Loucy (cell line): Measurements from ENCODE around the gene POLD1.

Experiments
- H2AFZ ChIP-seq: fragments of 200-600 bp; sonication (generic); 2 replicates; pipeline ENCODE4 v1.6.0; 2016; ENCODE audit warnings: antibody characterized with exemption, mild to moderate bottlenecking, low read length, moderate library complexity
- H3F3A ChIP-seq: fragments of 200-600 bp; 2 replicates; pipeline ENCODE4 v1.6.0; 2016; ENCODE audit warnings: antibody characterized with exemption, low read depth, mild to moderate bottlenecking
- H3K27me3 ChIP-seq: fragments of 200-600 bp; sonication (generic); 2 replicates; pipeline ENCODE4 v1.6.1; 2014; ENCODE audit warnings: low read length, mild to moderate bottlenecking; ENCODE audit not compliant: insufficient read depth, poor library complexity, severe bottlenecking
- H3K36me3 ChIP-seq: fragments of 200-600 bp; sonication (generic); 2 replicates; pipeline ENCODE4 v1.6.1; 2016; ENCODE audit warnings: low read length; ENCODE audit not compliant: insufficient read depth
- H3K4me1 ChIP-seq: fragments of 200-600 bp; sonication (generic); 2 replicates; pipeline ENCODE4 v1.5.1; 2014; ENCODE audit warnings: low read length, mild to moderate bottlenecking; ENCODE audit not compliant: insufficient read depth, poor library complexity, severe bottlenecking
- H3K4me2 ChIP-seq: fragments of 200-600 bp; sonication (generic); 2 replicates; pipeline ENCODE4 v1.6.0; 2014; ENCODE audit warnings: antibody characterized with exemption, low read length, low read depth, mild to moderate bottlenecking; ENCODE audit not compliant: poor library complexity, severe bottlenecking
- H3K4me3 ChIP-seq: fragments of 200-600 bp; sonication (generic); 2 replicates; pipeline ENCODE4 v1.5.1; 2014; ENCODE audit warnings: low read length, mild to moderate bottlenecking, mixed read lengths; ENCODE audit not compliant: poor library complexity, severe bottlenecking
- H3K79me2 ChIP-seq: fragments of 200-600 bp; sonication (generic); 2 replicates; pipeline ENCODE4 v1.6.1; 2014; ENCODE audit warnings: low read length; ENCODE audit not compliant: insufficient read depth
- H3K9ac ChIP-seq: fragments of 200-600 bp; sonication (generic); 2 replicates; pipeline ENCODE4 v1.6.0; 2014; ENCODE audit warnings: mild to moderate bottlenecking, low read depth, low read length, moderate library complexity; ENCODE audit not compliant: poor library complexity, severe bottlenecking
- H3K9me2 ChIP-seq: fragments of 200-600 bp; sonication (generic); replicated peaks from 2 replicates; pipeline ENCODE4 v1.6.1; 2016; ENCODE audit warnings: low read depth, low read length, mixed read lengths
- H3K9me3 ChIP-seq: fragments of 200-600 bp; sonication (generic); 2 replicates; pipeline ENCODE4 v1.6.1; 2014; ENCODE audit warnings: mild to moderate bottlenecking, antibody characterized with exemption, low read length, low read depth; ENCODE audit not compliant: insufficient read depth
- H4K20me1 ChIP-seq: fragments of 200-600 bp; sonication (generic); 2 replicates; pipeline ENCODE4 v1.6.0; 2014; ENCODE audit warnings: antibody characterized with exemption, low read length, mild to moderate bottlenecking; ENCODE audit not compliant: insufficient read depth, poor library complexity, severe bottlenecking
- EZH2phosphoT487 ChIP-seq: fragments of 200-600 bp; IDR thresholded peaks from 2 replicates; pipeline ENCODE4 v1.6.1; 2018; ENCODE audit warnings: antibody characterized with exemption, mild to moderate bottlenecking, moderate library complexity, borderline replicate concordance
- TF ChIP-seq, protein P1 (sequence below): fragments of 200-600 bp; sonication (generic); conservative IDR thresholded peaks from 2 replicates; pipeline ENCODE4 v1.5.1; 2014; ENCODE audit warnings: mild to moderate bottlenecking, antibody characterized with exemption, low read length

Gene POLD1

DNA sequence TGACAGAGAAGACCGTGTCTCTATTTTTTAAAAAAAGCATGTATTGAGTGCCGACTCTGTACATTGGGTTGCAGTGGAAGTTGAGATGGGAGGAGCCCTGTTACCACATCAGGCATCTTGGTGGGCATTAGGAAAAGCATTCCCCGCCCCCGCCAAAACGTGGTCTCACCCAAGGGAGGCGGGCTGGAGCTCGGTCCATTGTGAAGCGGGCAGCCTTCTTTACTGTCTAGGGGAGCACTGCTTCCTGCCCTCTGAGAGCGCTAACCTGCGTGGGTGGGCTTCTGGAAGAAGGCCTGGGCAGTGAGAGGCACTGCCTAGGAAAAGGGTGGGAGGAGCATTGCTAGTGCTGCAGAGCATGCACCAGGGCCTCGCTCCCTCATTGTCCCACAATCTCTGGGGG lies 4.0 kb upstream of the POLD1 start:
- Histone ChIP-seq H3K4me2 (no peak overlapping the region), H3K9me2 (no peaks in the 10 kb centered on the region), H3K9me3 (no peaks in the 10 kb centered on the region), H3F3A (peaks cover 8% of the 10 kb centered on the region; the same call in 1 of the 2 replicates), H2AFZ (no peak overlapping the region), H3K4me3 (no peak overlapping the region), H3K9ac (no peak overlapping the region), H3K79me2 (peaks cover 20% of the 10 kb centered on the region), H4K20me1 (peaks cover 25% of the 10 kb centered on the region), H3K4me1 (peaks cover 16% of the 10 kb centered on the region), H3K36me3 (peaks cover 28% of the 10 kb centered on the region; the same call in 1 of the 2 replicates), H3K27me3 (no peaks in the 10 kb centered on the region)
- no peak for TF ChIP-seq EZH2phosphoT487
- TF ChIP-seq, protein P1, sequence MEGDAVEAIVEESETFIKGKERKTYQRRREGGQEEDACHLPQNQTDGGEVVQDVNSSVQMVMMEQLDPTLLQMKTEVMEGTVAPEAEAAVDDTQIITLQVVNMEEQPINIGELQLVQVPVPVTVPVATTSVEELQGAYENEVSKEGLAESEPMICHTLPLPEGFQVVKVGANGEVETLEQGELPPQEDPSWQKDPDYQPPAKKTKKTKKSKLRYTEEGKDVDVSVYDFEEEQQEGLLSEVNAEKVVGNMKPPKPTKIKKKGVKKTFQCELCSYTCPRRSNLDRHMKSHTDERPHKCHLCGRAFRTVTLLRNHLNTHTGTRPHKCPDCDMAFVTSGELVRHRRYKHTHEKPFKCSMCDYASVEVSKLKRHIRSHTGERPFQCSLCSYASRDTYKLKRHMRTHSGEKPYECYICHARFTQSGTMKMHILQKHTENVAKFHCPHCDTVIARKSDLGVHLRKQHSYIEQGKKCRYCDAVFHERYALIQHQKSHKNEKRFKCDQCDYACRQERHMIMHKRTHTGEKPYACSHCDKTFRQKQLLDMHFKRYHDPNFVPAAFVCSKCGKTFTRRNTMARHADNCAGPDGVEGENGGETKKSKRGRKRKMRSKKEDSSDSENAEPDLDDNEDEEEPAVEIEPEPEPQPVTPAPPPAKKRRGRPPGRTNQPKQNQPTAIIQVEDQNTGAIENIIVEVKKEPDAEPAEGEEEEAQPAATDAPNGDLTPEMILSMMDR, result no peak

DNA sequence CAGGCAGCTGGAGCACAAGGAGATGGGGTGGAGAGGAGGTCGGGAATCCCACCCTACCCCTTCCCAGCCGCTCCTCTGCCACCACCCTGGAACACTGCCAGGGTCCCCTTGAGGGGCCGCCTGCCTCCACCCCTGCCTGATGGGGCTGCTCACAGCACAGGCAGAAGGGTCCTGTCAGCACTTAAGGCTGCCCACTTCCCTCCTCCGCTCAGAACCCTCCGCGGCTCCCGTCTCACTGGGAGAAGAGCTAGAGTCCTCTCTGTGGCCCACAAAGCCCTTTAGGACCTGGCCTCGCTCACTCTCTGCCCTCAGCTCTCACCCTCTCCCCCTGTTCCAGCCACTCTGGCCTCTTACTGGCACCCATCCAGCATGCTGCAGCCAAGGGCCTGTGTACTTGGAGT lies 3.4 kb upstream of the POLD1 start:
- Histone ChIP-seq H3K4me2 (no peak overlapping the region), H4K20me1 (peaks cover 29% of the 10 kb centered on the region), H3K79me2 (peaks cover 26% of the 10 kb centered on the region), H3K4me1 (peaks cover 17% of the 10 kb centered on the region), H3K36me3 (peaks cover 28% of the 10 kb centered on the region; the same call in 1 of the 2 replicates), H3F3A (peaks cover 8% of the 10 kb centered on the region; the same call in 1 of the 2 replicates), H3K9me2 (no peaks in the 10 kb centered on the region), H2AFZ (no peak overlapping the region), H3K9ac (no peak overlapping the region), H3K4me3 (no peak overlapping the region), H3K27me3 (no peaks in the 10 kb centered on the region), H3K9me3 (no peaks in the 10 kb centered on the region)
- TF ChIP-seq, protein P1, result no peak
- no peak for TF ChIP-seq EZH2phosphoT487

DNA sequence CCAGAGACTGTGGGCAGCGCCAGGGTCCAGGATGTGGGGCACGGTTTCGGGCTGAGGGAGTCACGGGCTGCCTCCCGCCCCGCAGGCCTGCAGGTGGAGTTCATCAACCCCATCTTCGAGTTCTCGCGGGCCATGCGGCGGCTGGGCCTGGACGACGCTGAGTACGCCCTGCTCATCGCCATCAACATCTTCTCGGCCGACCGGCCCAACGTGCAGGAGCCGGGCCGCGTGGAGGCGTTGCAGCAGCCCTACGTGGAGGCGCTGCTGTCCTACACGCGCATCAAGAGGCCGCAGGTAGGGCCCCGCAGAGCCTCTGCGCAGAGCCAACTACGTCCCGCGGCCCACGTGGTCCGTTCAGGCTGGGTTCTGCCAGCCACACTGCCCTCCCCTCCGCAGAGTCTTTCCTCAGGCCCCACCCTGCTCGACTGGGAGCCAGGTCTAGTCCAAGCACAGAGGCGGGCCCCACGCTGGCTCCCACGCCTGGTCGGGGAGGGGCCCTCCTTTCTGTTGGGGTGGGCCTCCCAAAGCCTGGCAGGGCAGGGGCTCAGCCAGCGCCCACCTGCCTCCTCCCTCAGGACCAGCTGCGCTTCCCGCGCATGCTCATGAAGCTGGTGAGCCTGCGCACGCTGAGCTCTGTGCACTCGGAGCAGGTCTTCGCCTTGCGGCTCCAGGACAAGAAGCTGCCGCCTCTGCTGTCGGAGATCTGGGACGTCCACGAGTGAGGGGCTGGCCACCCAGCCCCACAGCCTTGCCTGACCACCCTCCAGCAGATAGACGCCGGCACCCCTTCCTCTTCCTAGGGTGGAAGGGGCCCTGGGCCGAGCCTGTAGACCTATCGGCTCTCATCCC lies 2.0 kb upstream of the POLD1 start:
- H3K27me3 ChIP-seq, result no peaks in the 10 kb centered on the region
- H3K4me2 ChIP-seq, result no peak overlapping the region
- TF ChIP-seq, protein P1, result no peak
- no peak for TF ChIP-seq EZH2phosphoT487
- peaks cover 14% of the 10 kb centered on the region for H3K4me1 ChIP-seq
- no peaks in the 10 kb centered on the region for H3K9me3 ChIP-seq
- no peaks in the 10 kb centered on the region for H3K9me2 ChIP-seq
- H3K36me3 ChIP-seq, result peaks cover 28% of the 10 kb centered on the region; the same call in 1 of the 2 replicates
- H3F3A ChIP-seq, result peaks cover 8% of the 10 kb centered on the region; the same call in 1 of the 2 replicates
- no peak overlapping the region for H3K4me3 ChIP-seq
- peaks cover 34% of the 10 kb centered on the region for H4K20me1 ChIP-seq
- no peak overlapping the region for H3K9ac ChIP-seq
- no peak overlapping the region for H2AFZ ChIP-seq
- peaks cover 39% of the 10 kb centered on the region for H3K79me2 ChIP-seq
